Erythroblast (primary cell): ENCODE data around the gene EHBP1.

Source experiments
- GATA1 ChIP-seq: IDR thresholded peaks from 2 replicates; pipeline ENCODE4 v1.6.1; 2011; ENCODE audit warnings: low read depth, mild to moderate bottlenecking, control low read depth, low read length, moderate library complexity
- POLR2A ChIP-seq: IDR thresholded peaks from 2 replicates; pipeline ENCODE4 v1.6.1; 2011; ENCODE audit warnings: mild to moderate bottlenecking, low read length

- no peak for TF ChIP-seq POLR2A
- no peak for TF ChIP-seq GATA1
Observed at GRCh38 chr2:62939735-62940491, 234.4 kb downstream of the EHBP1 start.
